Measurements from ENCODE around the gene PCDHB1.
"Not testable (repeated sequence)": the region's sequence is repeated elsewhere in the genome, so short reads cannot be mapped to it uniquely, and the experiment has no call there.

PCDHB1 gene

GRCh38 chr5:141100243-141100805 lies 49.1 kb downstream of the PCDHB1 start, which contains the start of gene PCDHB3:
Gene PCDHB3, plus strand, starts transcription at chr5:141100473. Its CDS starts 177 bp downstream, at chr5:141100650.
- no peak for TF ChIP-seq CTCF (IDR thresholded peaks at IDR 0.05; ENCODE audit: low read length, missing control alignments)
- H3K4me3 ChIP-seq (replicated peaks; ENCODE audit: low read depth, low read length) = no peak within 1 kb of the TSS
- peak; percentile 10 for DNase-seq (ENCODE audit: low read depth)

- DNase-seq (ENCODE audit: low read depth) = no peak
- no peak overlapping the region for H3K4me3 ChIP-seq (replicated peaks; ENCODE audit: low read depth, low read length)
- TF ChIP-seq CTCF (IDR thresholded peaks at IDR 0.05; ENCODE audit: low read length, missing control alignments) = no peak
Measured at GRCh38 chr5:141101059-141101458, 49.9 kb downstream of the PCDHB1 start.

DNA sequence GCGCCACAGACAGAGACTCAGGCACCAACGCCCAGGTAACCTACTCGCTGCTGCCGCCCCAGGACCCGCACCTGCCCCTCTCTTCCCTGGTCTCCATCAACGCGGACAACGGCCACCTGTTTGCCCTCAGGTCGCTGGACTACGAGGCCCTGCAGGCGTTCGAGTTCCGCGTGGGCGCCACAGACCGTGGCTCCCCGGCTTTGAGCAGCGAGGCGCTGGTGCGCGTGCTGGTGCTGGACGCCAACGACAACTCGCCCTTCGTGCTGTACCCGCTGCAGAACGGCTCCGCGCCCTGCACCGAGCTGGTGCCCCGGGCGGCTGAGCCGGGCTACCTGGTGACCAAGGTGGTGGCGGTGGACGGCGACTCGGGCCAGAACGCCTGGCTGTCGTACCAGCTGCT lies 50.9 kb downstream of the PCDHB1 start:
- not testable (repeated sequence) for H3K4me3 ChIP-seq (replicated peaks; ENCODE audit: low read depth, low read length); DNase-seq (ENCODE audit: low read depth)

DNA sequence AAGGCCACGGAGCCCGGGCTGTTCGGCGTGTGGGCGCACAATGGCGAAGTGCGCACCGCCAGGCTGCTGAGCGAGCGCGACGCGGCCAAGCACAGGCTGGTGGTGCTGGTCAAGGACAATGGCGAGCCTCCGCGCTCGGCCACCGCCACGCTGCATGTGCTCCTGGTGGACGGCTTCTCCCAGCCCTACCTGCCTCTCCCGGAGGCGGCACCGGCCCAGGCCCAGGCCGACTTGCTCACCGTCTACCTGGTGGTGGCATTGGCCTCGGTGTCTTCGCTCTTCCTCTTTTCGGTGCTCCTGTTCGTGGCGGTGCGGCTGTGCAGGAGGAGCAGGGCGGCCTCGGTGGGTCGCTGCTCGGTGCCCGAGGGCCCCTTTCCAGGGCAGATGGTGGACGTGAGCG lies 51.3 kb downstream of the PCDHB1 start:
- H3K4me3 ChIP-seq (replicated peaks; ENCODE audit: low read depth, low read length); DNase-seq (ENCODE audit: low read depth): not testable (repeated sequence)

DNA sequence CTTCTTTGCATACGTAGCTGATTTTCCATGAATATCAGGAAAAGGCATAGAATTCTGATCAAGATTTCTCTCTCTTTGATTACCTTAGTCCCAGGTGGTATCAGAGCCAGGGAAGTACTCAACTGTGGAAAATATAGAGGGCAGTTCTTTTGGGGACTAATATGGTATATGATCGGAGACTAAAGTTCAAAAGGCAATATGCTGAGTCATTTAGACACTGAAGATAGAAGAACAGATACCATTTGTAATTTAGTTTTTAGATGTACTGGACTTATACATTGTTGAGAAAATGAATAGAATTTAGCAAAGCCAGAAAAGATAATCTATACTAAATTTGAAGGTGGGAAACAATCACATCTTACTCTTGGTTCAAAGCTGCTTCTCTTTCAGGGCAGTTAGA lies 54.2 kb downstream of the PCDHB1 start:
- no peak for DNase-seq (ENCODE audit: low read depth)
- no peak for TF ChIP-seq CTCF (IDR thresholded peaks at IDR 0.05; ENCODE audit: low read length, missing control alignments)
- no peak overlapping the region for H3K4me3 ChIP-seq (replicated peaks; ENCODE audit: low read depth, low read length)
